Measurements from ENCODE around the gene USP47. TPM values are rescaled to one million over a fixed set of nuclear protein-coding genes. Genes with fewer than 3 reads are reported as not detected.

The USP47 gene
- total and polyA plus RNA-seq, 2 of the 8 experiments (the other 6 are each of a cell fraction or from before 2014, with no cell fraction given) = 4.2 to 21.3 TPM

- Histone ChIP-seq H3K4me1 (replicated peaks in 1 of 4; ENCODE audit: control insufficient read depth in 3 of 4, insufficient read depth in 4 of 4, low read length in 3 of 4) (peaks cover 0 to 5% (median 4%) of the 10 kb centered on the region in 4 experiments; a peak in 5 of 7 replicates), H3K23me2 (ENCODE audit: low read depth, low read length) (no peaks in the 10 kb centered on the region), H3K4ac (replicated peaks; ENCODE audit: insufficient read length, low read depth, low read length) (no peak overlapping the region), H3K36me3 (ENCODE audit: control insufficient read depth in 2 of 4, insufficient read depth in 4 of 4, low read length in 3 of 4) (no peaks in the 10 kb centered on the region), H3K56ac (replicated peaks; ENCODE audit: insufficient read length, low read depth, low read length) (no peak overlapping the region), H2BK120ac (replicated peaks; ENCODE audit: low read depth, low read length) (no peak overlapping the region), H2BK5ac (ENCODE audit: low read depth, low read length) (no peak overlapping the region), H4K91ac (replicated peaks; ENCODE audit: insufficient read length, low read length) (no peak overlapping the region), H2AK5ac (ENCODE audit: low read depth, low read length) (0 out of 2 replicates have a peak overlapping the region, but pooled peaks have one; percentile 6), H3K23ac (ENCODE audit: insufficient read length) (no peak overlapping the region), H3K79me2 (ENCODE audit: control insufficient read depth in 1 of 2, insufficient read depth in 2 of 2, low read length in 2 of 2) (no peaks in the 10 kb centered on the region), H2BK20ac (ENCODE audit: low read length) (no peak overlapping the region), H4K20me1 (replicated peaks in 1 of 2; ENCODE audit: control insufficient read depth in 1 of 2, insufficient read depth in 2 of 2, low read length in 2 of 2) (no peaks in the 10 kb centered on the region), H3K14ac (ENCODE audit: insufficient read length) (no peak overlapping the region), H3K4me3 (ENCODE audit: extremely low read depth in 1 of 4, insufficient read depth in 2 of 4, low read depth in 3 of 4, low read length in 4 of 4) (no peak overlapping the region), H3K18ac (ENCODE audit: extremely low read depth, low read length) (no peak overlapping the region), H3K27ac (ENCODE audit: low read depth, low read length) (no peak overlapping the region), H2AFZ (ENCODE audit: low read length) (no peak overlapping the region), H2BK12ac (ENCODE audit: low read depth, low read length) (no peak overlapping the region), H2BK15ac (ENCODE audit: low read length) (no peak overlapping the region), H3K27me3 (replicated peaks in 1 of 4; ENCODE audit: control insufficient read depth in 3 of 4, extremely low read depth in 1 of 4, insufficient read depth in 3 of 4, low read length in 3 of 4) (no peaks in the 10 kb centered on the region), H4K5ac (ENCODE audit: insufficient read length, low read depth, low read length) (no peak overlapping the region), H3K4me2 (ENCODE audit: insufficient read depth in 1 of 2, low read depth in 2 of 2, low read length in 2 of 2) (no peak overlapping the region), H4K8ac (ENCODE audit: extremely low read depth, insufficient read depth, low read length) (no peak overlapping the region), H3K79me1 (ENCODE audit: low read depth, low read length) (no peaks in the 10 kb centered on the region), H3K9ac (replicated peaks in 1 of 4; ENCODE audit: extremely low read depth in 1 of 4, low read depth in 3 of 4, low read length in 3 of 4) (no peak overlapping the region), H3K9me3 (ENCODE audit: insufficient read depth in 2 of 2, low read depth in 1 of 2, low read length in 1 of 2) (no peaks in the 10 kb centered on the region)
- ChIA-PET POLR2A (ENCODE audit: partially characterized antibody) (no interaction called here), CTCF (ENCODE audit: partially characterized antibody) (interaction anchor here (1.4 to 2.4 kb wide), 3 partner anchors 15 to 66 kb away, joined by 5 to 12 read pairs (median 5); no protein-coding TSS in a partner anchor)
- DNase-seq (ENCODE audit: low read depth in 1 of 2, low spot score in 2 of 2) (no peak), FAIRE-seq (no peak)
- TF ChIP-seq SRF (IDR thresholded peaks at IDR 0.05; ENCODE audit: low read depth, low read length) (no peak), ASH2L (IDR thresholded peaks at IDR 0.05; ENCODE audit: low read length) (no peak), RBBP5 (IDR thresholded peaks at IDR 0.05; ENCODE audit: borderline replicate concordance, low read depth, low read length) (no peak), CHD2 (IDR thresholded peaks at IDR 0.05; ENCODE audit: low read length) (no peak), KDM1A (IDR thresholded peaks at IDR 0.05; ENCODE audit: borderline replicate concordance, low read length) (no peak), TAF1 (IDR thresholded peaks at IDR 0.05; ENCODE audit: low read depth, low read length) (no peak), SAP30 (IDR thresholded peaks at IDR 0.05; ENCODE audit: insufficient read depth, insufficient replicate concordance, low read length) (no peak), RXRA (IDR thresholded peaks at IDR 0.05; ENCODE audit: insufficient read depth, low read depth, low read length) (no peak), POLR2A (IDR thresholded peaks at IDR 0.05; ENCODE audit: control extremely low read depth in 1 of 2, low read depth in 2 of 2, low read length in 2 of 2) (no peak), SIN3A (conservative IDR thresholded peaks at IDR 0.05 in 1 of 2, IDR thresholded peaks at IDR 0.05 in 1 of 2; ENCODE audit: low read depth in 1 of 2, low read length in 2 of 2) (no peak), RFX5 (IDR thresholded peaks at IDR 0.05; ENCODE audit: borderline replicate concordance, low read depth, low read length) (no peak), TCF12 (IDR thresholded peaks at IDR 0.05; ENCODE audit: low read depth, low read length) (no peak)
- TF ChIP-seq, protein P1, sequence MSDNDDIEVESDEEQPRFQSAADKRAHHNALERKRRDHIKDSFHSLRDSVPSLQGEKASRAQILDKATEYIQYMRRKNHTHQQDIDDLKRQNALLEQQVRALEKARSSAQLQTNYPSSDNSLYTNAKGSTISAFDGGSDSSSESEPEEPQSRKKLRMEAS (IDR thresholded peaks at IDR 0.05) = no peak
- WGBS, 2 experiments (ENCODE audit: extremely low coverage in 1 of 2, insufficient coverage in 1 of 2, insufficient read length in 1 of 2, insufficient replicate concordance in 2 of 2, low coverage in 1 of 2, low lambda C conversion rate in 2 of 2, missing lambda C conversion rate in 1 of 2) = 95% methylated on average over 6 of the region's 6 CpGs; no CpG with 5 or more reads in 1 of the 2 experiments
These were observed 140.1 kb downstream of the USP47 start for GRCh38 chr11:11981840-11982239.
